ENCODE data around the gene MYH10.

- TF ChIP-seq EZH2 (IDR thresholded peaks at IDR 0.05) (no peak), POLR2AphosphoS5 (IDR thresholded peaks at IDR 0.05; ENCODE audit: borderline replicate concordance, low read depth, low read length) (no peak), FOXP2 (optimal IDR thresholded peaks at IDR 0.05; ENCODE audit: control extremely low read depth, extremely low read length, insufficient read depth) (no peak)
These were observed 57.8 kb downstream of the MYH10 start for GRCh38 chr17:8572764-8573163.
